Parathyroid adenoma (tissue), 2 donors: ENCODE data around the gene PRG3.

Experiments
- H2AFZ ChIP-seq: fragments of 300-600 bp; sonication (generic); one replicate; pipeline ENCODE4 v1.7.0; 2017; ENCODE audit warnings: antibody characterized with exemption, mild to moderate bottlenecking
- H3K27ac ChIP-seq: fragments of 300-600 bp; sonication (generic); one replicate; pipeline ENCODE4 v1.7.0; 2017
- H3K27me3 ChIP-seq: fragments of 300-600 bp; sonication (generic); one replicate; pipeline ENCODE4 v1.7.0; 2017; ENCODE audit warnings: low read length; ENCODE audit not compliant: control insufficient read depth, insufficient read depth
- H3K36me3 ChIP-seq: fragments of 300-600 bp; sonication (generic); one replicate; pipeline ENCODE4 v1.7.0; 2017; ENCODE audit warnings: low read length; ENCODE audit not compliant: control insufficient read depth, insufficient read depth
- H3K4me1 ChIP-seq: fragments of 300-600 bp; sonication (generic); one replicate; pipeline ENCODE4 v1.7.0; 2017; ENCODE audit warnings: control low read depth
- H3K4me2 ChIP-seq: fragments of 300-600 bp; sonication (generic); one replicate; pipeline ENCODE4 v1.7.0; 2017; ENCODE audit warnings: low read length
- H3K4me3 ChIP-seq: fragments of 300-600 bp; sonication (generic); one replicate; pipeline ENCODE4 v1.7.0; 2017; ENCODE audit warnings: low read depth, low read length
- H3K79me2 ChIP-seq: fragments of 300-600 bp; sonication (generic); one replicate; pipeline ENCODE4 v1.7.0; 2017; ENCODE audit warnings: control low read depth
- H3K9ac ChIP-seq: fragments of 300-600 bp; sonication (generic); one replicate; pipeline ENCODE4 v1.7.0; 2017; ENCODE audit warnings: mild to moderate bottlenecking
- H3K9me3 ChIP-seq: fragments of 300-600 bp; sonication (generic); one replicate; pipeline ENCODE4 v1.7.0; 2017; ENCODE audit warnings: low read length; ENCODE audit not compliant: control insufficient read depth
- TF ChIP-seq, protein P1 (sequence below): fragments of 300-600 bp; sonication (generic); IDR thresholded peaks from one replicate; pipeline ENCODE4 v1.7.0; 2017; ENCODE audit warnings: antibody characterized with exemption, mild to moderate bottlenecking
- donor health status: primary hyperparathyroidism.

The PRG3 gene

DNA sequence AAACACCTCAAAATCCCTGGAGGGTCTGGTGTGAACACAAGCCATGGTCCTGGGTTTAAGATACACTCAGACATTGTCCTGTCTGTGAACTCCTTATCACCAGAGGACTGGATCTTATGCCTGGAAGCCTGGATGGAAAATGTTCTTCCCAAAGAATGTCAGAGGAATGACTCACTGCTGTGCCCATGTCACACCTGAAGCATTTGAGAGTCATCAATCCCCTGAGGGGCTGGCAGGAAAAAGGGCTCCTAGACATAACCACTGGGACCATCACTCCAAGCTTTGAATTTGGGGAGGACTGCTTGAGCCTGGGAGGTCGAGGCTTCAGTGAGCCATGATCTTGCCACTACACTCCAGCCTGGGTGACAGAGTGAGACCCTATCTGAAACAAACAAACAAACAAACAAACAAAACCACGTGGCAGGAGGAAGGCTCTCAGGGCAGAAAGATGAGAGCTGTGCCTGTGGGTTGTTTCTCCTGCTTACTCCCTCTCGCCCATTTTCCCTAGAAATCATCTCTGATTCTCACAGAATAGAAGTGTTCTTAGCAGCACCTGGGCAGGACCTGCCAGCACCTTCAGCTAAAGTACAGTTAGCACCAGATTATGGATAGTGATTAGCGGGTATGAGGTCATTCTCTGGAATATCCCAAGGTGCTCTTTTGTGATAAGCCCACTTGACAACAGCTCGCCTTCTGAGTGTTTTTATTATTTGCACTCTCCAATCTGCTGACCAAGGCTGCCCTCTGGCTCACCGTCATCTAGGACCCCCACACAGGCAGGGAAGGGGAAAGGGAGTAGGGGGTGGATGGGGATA is 21.4 kb upstream of the PRG3 start:
- Histone ChIP-seq H3K36me3 (no peaks in the 10 kb centered on the region), H2AFZ (no peak overlapping the region), H3K27ac (no peak overlapping the region), H3K79me2 (no peaks in the 10 kb centered on the region), H3K4me2 (no peak overlapping the region), H3K9me3 (no peaks in the 10 kb centered on the region), H3K27me3 (no peaks in the 10 kb centered on the region), H3K4me3 (no peak overlapping the region), H3K9ac (no peak overlapping the region), H3K4me1 (no peaks in the 10 kb centered on the region)
- TF ChIP-seq, protein P1, sequence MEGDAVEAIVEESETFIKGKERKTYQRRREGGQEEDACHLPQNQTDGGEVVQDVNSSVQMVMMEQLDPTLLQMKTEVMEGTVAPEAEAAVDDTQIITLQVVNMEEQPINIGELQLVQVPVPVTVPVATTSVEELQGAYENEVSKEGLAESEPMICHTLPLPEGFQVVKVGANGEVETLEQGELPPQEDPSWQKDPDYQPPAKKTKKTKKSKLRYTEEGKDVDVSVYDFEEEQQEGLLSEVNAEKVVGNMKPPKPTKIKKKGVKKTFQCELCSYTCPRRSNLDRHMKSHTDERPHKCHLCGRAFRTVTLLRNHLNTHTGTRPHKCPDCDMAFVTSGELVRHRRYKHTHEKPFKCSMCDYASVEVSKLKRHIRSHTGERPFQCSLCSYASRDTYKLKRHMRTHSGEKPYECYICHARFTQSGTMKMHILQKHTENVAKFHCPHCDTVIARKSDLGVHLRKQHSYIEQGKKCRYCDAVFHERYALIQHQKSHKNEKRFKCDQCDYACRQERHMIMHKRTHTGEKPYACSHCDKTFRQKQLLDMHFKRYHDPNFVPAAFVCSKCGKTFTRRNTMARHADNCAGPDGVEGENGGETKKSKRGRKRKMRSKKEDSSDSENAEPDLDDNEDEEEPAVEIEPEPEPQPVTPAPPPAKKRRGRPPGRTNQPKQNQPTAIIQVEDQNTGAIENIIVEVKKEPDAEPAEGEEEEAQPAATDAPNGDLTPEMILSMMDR: no peak

DNA sequence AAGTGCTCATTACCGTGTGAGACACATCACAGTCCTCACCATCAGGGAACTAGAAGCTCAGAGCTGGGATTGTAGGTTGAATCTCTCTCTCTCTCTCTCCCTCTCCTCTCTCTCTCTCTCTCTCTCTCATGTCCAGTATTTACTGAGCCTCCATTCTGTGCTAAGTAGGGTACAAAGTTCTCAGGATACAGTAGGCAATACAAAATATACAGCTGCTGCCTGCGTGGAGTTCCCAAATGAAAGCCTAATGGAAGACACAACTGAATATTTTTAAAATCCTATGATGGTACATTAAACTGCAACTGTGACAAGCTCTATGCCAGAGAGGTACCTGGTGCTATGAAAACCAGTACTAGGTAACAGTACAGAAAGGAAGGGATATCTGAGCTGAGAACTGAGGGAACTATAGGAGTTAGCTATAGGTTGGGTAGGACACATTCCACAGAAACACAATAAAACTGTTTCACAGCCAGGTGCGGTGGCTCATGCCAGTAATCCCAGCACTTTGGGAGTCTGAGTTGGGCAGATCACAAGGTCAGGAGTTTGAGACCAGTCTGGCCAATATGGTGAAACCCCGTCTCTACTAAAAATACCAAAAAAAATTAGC is 19.1 kb upstream of the PRG3 start:
- TF ChIP-seq, protein P1: no peak
- Histone ChIP-seq H3K27me3 (no peaks in the 10 kb centered on the region), H3K9ac (no peak overlapping the region)

DNA sequence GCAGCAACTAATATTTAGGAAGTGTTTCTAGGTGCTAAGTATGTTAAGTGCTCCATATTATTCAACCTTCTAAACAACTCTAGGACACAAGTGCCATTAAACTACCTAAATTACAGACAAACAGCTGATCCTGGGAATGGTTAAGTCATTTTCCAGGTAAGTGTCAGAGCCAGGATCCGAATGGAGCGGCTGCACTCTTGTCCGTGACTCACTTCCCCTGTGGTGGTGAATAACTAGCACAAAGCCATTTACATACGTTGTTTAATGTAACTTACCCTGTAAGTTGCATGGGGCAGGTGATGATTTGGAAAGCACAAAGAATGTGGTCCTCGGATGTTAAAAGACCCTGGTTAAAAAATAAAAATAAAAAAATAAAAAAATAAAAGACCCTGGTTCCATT is 18.3 kb upstream of the PRG3 start:
- no peak overlapping the region for H2AFZ ChIP-seq
- no peaks in the 10 kb centered on the region for H3K36me3 ChIP-seq
- no peaks in the 10 kb centered on the region for H3K4me1 ChIP-seq
- no peak overlapping the region for H3K27ac ChIP-seq
- H3K4me2 ChIP-seq: no peak overlapping the region
- no peaks in the 10 kb centered on the region for H3K9me3 ChIP-seq
- H3K27me3 ChIP-seq: no peaks in the 10 kb centered on the region
- H3K4me3 ChIP-seq: no peak overlapping the region
- no peak overlapping the region for H3K9ac ChIP-seq
- H3K79me2 ChIP-seq: no peaks in the 10 kb centered on the region
- TF ChIP-seq, protein P1: no peak

More for the DNA sequence above, 19.1 kb upstream of the PRG3 start:
- Histone ChIP-seq H3K4me2 (no peak overlapping the region), H2AFZ (no peak overlapping the region), H3K4me3 (no peak overlapping the region), H3K9me3 (no peaks in the 10 kb centered on the region), H3K4me1 (no peaks in the 10 kb centered on the region), H3K36me3 (no peaks in the 10 kb centered on the region), H3K27ac (no peak overlapping the region), H3K79me2 (no peaks in the 10 kb centered on the region)

DNA sequence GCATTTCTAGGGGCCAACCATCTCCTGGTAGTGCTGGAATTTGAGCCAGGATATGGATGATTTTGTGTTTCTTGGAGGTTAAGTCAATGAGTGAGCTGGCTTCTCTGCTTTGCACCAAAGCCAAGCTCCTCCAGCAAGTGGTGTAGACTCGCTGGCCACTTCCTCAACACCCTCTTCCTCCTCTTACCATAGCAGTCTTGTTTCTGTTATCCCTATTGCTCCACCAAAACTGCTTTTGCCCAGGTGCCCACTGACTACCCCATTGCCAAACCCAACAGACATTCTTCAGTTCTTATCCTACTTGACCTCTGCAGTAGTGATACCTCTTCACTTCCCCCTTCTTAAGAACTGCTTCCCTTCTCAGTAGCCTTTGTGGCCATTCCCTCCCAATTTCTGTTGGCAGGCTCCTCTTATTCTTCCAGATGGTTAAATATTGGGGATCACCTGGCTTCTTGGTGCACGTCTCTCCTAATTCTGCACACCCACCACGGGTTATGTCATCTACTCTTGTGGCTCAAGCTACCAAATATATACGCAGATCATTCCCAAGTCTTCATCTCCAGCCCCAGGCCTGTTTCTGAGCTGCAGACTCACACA is 16.5 kb upstream of the PRG3 start:
- H3K27ac ChIP-seq: no peak overlapping the region
- H2AFZ ChIP-seq: no peak overlapping the region
- TF ChIP-seq, protein P1: no peak
- no peaks in the 10 kb centered on the region for H3K79me2 ChIP-seq
- no peaks in the 10 kb centered on the region for H3K36me3 ChIP-seq
- H3K4me2 ChIP-seq: no peak overlapping the region
- H3K27me3 ChIP-seq: no peaks in the 10 kb centered on the region
- no peaks in the 10 kb centered on the region for H3K9me3 ChIP-seq
- H3K4me1 ChIP-seq: no peaks in the 10 kb centered on the region
- no peak overlapping the region for H3K9ac ChIP-seq
- no peak overlapping the region for H3K4me3 ChIP-seq
